ENCODE results near the gene FNIP2.

DNA sequence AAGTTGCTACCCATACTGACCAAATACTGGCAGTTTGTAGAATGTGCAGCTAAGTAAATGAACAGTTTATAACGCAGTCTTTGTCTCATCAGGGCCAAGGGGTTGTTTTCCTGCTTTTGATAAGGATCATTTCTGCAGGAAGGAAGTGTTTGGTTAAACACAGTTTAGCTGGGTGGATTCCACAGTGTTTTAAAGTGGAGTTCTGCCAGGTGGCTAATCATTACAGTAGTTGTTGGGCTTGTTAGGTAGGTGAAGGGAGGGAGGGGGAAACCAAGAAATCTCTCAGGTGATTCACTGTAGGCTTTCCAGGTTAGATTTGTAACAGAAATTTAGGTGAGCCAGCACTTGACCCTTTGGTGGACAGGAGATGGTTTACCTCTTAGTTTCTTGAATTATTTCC, 58.1 kb downstream of the FNIP2 start:
- TF ChIP-seq, protein P1, sequence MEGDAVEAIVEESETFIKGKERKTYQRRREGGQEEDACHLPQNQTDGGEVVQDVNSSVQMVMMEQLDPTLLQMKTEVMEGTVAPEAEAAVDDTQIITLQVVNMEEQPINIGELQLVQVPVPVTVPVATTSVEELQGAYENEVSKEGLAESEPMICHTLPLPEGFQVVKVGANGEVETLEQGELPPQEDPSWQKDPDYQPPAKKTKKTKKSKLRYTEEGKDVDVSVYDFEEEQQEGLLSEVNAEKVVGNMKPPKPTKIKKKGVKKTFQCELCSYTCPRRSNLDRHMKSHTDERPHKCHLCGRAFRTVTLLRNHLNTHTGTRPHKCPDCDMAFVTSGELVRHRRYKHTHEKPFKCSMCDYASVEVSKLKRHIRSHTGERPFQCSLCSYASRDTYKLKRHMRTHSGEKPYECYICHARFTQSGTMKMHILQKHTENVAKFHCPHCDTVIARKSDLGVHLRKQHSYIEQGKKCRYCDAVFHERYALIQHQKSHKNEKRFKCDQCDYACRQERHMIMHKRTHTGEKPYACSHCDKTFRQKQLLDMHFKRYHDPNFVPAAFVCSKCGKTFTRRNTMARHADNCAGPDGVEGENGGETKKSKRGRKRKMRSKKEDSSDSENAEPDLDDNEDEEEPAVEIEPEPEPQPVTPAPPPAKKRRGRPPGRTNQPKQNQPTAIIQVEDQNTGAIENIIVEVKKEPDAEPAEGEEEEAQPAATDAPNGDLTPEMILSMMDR (IDR thresholded peaks at IDR 0.05): no peak
- TF ChIP-seq POLR2A (IDR thresholded peaks at IDR 0.05) (no peak), EP300 (IDR thresholded peaks at IDR 0.05) (no peak)
